Stimulated activated CD8-positive, alpha-beta memory T cell treated with anti-CD3 and anti-CD28 coated beads, Interleukin-2, amount 100 ng/mL, for 48 hours (primary cell): ENCODE data around the gene ORAI2.

Experiments used
- DNase-seq, 2 donors: peaks; one replicate each; pipeline ENCODE4 v3.0.0-alpha.2; 2020; ENCODE audit warnings: low read depth in 2 of 2

The ORAI2 gene

DNA sequence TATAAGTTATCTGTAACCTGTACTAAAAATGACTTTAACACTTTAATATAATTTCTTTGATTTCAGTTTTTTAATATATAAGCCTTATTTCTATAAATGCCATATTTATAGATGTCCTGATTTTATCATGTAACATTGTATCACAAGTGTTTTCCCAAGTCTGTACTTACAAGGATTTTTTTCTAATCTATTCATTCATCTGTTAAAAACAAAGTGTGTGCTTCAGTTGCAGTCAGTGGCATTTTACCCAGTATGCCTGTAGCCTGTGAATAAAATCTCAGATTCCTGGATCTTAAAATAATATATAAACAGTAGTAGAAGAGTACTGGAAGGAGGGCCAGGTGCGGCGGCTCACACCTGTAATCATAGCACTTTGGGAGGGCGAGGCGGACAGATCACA is 19.8 kb upstream of the ORAI2 start:
- no peak for DNase-seq

GRCh38 chr7:102415685-102416225 is 17.6 kb upstream of the ORAI2 start:
- DNase-seq = peak; percentile 46 to 58

DNA sequence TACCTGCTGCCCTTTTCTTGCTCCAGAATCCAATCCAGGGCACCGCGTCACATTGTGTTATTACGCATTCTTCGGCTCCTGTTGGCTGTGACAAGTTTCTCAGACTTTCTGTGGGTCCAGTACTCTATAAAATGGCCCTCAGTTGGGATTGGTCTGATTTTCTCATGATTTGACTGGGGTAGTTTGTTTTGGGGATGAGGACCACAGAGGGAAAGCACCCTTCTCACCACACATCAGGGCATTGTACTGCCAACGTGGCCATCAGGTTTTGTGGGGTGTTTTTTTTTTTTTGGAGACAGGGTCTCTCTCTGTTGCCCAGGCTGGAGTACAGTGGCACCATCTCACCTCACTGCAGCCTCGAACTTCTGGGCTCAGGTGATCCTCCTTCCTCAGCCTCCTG is 17.0 kb upstream of the ORAI2 start:
- no peak for DNase-seq

- no peak for DNase-seq
These were observed 16.3 kb upstream of the ORAI2 start for GRCh38 chr7:102417105-102417504.

- DNase-seq = no peak
These were observed 14.8 kb upstream of the ORAI2 start for GRCh38 chr7:102418592-102418991.

GRCh38 chr7:102421706-102422240 is 11.6 kb upstream of the ORAI2 start:
- DNase-seq = no peak

DNA sequence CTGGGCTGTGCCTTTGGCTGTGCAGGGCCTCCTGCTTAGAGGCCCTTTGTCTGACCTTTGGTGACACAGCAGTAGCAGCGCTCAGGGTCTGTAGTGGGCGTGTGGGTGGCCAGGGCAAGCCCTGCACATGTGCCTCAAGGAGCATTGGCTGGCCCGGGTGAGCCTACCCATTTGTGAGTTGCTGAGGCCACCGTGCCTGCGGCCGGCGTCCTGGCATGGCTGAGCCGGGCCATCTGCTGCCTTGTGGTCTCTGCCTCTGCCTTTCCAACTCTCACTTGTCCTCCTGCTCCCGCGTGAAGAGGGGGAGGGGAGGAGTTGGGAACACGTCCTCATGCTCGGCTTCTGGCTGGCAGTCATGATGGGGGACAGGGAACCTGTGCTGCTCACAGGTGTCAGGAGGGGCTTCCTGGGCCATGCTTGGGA is 9.2 kb upstream of the ORAI2 start:
- no peak for DNase-seq

- no peak for DNase-seq
These were observed 8.6 kb upstream of the ORAI2 start for GRCh38 chr7:102424787-102425218.

DNA sequence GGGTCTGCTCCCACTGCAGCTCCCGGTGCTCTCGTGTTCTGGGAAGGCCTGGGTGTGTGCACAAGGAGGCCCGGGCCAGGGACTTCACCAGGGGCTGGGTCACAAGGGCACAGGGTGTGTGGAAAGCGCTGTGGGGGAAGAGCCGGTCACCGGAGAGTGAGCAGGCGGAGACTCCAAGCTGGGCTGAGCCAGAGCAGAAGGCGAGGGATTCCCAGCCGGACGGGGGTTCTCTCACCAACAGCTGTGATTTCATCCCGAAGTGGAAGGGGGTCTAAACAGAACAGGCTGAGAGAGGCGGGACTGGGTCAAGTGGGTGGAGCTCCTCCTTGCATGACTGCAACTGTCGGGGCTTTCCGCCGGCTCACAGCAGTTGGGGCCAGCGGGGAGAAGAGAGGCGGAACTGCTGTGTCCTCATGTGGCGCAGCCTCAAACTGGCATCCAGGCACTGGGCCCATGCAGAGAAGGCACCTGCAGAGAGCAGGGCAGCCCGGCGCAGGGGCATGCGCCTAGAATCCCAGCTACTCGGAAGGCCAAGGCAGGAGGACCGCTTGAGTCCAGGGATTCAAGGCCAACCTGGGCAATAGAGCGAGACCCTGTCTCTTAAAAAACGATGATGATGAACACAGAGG is 7.6 kb upstream of the ORAI2 start:
- peak; percentile 74 to 76 for DNase-seq

DNA sequence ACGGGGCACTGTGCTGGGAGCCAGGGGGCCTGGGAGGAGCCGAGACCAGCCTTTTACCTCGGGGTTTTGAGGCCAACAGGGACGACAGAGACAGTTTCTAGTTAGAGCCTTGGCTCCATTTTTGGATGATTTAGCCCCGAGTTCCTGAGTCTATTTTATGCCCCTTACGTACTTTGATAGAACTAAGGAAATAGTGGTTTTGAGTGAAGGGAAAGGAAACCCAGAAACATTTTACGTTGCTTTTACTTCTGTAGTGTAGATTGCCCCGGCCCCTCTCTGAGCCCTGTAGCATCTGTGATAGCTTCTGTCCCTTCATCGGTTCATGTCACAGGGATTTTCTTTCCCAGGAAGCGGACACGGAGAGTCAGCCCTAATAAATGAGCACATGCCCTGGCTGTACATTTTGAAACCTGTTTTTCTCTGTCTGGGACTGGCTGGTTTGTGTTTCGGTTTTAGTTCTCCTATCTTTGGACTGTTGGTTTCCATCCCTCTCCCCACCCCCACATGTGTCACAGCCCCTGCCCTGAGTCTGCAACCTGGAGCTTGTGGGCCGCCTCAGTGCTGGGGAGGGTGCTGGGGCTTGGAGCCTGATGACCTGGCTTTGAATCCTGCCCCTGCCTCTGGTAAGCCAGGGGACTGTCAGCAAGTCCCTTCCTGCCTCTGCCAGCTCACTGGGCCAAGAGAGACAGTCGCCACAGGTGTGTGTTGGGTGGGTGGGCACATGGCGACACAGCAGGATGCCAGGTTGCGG is 6.9 kb upstream of the ORAI2 start:
- DNase-seq = peak; percentile 60 to 69

DNA sequence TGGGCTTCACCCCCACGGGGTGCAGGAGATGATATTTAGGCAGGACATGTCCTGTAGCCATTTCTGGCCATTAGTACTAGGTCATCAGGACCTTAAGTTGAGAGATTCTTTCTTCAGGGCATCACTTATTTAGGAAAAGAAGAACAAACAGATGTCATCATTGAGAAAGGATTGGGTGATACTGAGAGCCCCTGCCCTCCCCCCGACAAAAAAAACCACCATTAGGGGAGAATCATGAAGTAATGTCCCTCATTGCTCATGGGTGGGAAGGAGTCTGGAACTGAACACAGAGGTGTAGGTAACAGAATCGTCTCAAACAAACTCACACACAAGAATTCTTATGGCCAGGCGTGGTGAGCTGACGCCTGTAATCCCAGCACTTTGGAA is 6.4 kb upstream of the ORAI2 start:
- DNase-seq = no peak

- DNase-seq = no peak
These were observed 4.1 kb upstream of the ORAI2 start for GRCh38 chr7:102429141-102429899.

GRCh38 chr7:102431617-102432298 is 1.6 kb upstream of the ORAI2 start:
- DNase-seq = peak in 1 of 2 donors; percentile 20

DNA sequence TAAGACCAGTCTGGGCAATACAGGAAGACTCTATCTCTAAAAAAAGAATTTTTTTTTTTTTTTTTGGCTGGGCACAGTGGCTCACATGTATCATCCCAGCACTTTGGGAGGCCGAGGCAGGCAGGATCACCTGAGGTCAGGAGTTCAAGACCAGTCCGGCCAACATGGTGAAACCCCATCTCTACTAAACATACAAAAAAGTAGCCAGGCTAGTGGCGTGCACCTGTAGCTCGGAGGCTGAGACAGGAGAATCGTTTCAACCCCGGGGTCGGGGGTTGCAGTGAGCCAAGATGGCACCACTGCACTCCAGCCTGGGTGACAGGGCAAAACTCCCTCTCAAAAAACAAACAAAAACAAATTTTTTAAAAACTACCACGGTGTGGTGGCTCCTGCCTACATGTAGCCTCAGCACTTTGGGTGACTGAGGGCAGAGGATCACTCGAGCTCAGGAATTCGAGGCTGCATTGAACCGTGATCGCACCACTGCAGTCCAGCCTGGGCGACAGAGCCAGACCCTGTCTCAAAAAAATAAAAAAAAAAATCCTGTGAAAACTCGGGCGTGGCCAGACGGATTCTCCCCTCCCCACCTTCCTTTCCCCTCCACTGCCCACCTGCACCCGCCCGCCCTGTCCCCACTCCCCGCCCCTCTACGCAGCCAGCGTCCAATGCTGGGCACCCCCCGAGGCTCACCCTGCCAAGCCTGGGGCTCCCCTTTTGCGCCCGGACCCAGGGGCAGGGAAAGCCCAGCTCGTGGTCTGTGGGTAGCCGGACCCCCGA is 745 bp upstream of the ORAI2 start:
- DNase-seq = no peak

DNA sequence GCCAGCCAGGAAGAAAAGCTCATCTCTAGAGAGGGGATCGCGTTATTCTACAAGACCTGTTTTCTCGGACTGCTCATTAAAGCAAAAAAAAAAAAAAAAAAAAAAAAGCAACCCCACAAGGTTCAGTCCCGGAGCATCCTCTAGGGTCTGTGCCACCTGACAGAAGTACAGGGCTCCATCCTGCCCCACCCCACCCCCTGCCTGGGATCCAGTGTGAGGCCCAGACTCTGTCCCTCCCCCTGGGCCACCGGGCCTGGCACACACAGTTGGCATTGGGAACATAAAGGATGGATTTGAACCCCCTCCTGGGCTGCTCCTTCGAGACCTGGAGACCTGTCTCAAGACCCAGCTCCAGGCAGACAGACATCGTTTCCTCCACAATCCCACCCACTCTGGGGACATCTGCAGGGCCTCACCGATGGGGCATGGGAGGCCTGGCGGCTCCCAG is 688 bp downstream of the ORAI2 start:
- no peak for DNase-seq

GRCh38 chr7:102436118-102436517 is 2.7 kb downstream of the ORAI2 start:
- DNase-seq = no peak

- DNase-seq = no peak
These were observed 6.8 kb downstream of the ORAI2 start for GRCh38 chr7:102439963-102440795.

- DNase-seq = no peak
These were observed 11.7 kb downstream of the ORAI2 start for GRCh38 chr7:102444961-102445673.

GRCh38 chr7:102445674-102446071 is 12.3 kb downstream of the ORAI2 start:
- DNase-seq = no peak
